Measurements from ENCODE around the gene CPTP.

- TF ChIP-seq, protein P1, sequence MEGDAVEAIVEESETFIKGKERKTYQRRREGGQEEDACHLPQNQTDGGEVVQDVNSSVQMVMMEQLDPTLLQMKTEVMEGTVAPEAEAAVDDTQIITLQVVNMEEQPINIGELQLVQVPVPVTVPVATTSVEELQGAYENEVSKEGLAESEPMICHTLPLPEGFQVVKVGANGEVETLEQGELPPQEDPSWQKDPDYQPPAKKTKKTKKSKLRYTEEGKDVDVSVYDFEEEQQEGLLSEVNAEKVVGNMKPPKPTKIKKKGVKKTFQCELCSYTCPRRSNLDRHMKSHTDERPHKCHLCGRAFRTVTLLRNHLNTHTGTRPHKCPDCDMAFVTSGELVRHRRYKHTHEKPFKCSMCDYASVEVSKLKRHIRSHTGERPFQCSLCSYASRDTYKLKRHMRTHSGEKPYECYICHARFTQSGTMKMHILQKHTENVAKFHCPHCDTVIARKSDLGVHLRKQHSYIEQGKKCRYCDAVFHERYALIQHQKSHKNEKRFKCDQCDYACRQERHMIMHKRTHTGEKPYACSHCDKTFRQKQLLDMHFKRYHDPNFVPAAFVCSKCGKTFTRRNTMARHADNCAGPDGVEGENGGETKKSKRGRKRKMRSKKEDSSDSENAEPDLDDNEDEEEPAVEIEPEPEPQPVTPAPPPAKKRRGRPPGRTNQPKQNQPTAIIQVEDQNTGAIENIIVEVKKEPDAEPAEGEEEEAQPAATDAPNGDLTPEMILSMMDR (IDR thresholded peaks at IDR 0.05): no peak
- peak in 1 of 2 donors; percentile 11 for TF ChIP-seq POLR2A (IDR thresholded peaks at IDR 0.05)
Measured at GRCh38 chr1:1360506-1361169, 36.0 kb downstream of the CPTP start.

All from heart left ventricle (tissue), 13 donors.